A549 (cell line): Measurements from ENCODE around the gene SLC2A1. TPM values are rescaled to one million over a fixed set of nuclear protein-coding genes. Genes with fewer than 3 reads are reported as not detected.

Experiments
- ATAC-seq, 2 experiments: fragments of 200-7000 bp in 1 of 2; fragments of >200 bp in 1 of 2; cut with Nextera tagmentation in 1 of 2; cut with Tn5 transposase in 1 of 2; 3 replicates each; pipeline versions ENCODE4 v1.8.0 to v1.9.1; 2018 to 2020; ENCODE audit warnings: mild to moderate bottlenecking in 1 of 2, moderate library complexity in 1 of 2
- CTCF ChIA-PET: fragments of 300-600 bp; sonication (Branson Sonifier 250); formaldehyde crosslinking; extraction: SDS; loops from one replicate; lab custom pipeline; 2021; ENCODE audit warnings: antibody characterized with exemption, inconsistent platforms; lab: Yijun Ruan, JAX
- POLR2A ChIA-PET: fragments of 350-600 bp; formaldehyde crosslinking; extraction: SDS; loops from one replicate; lab custom pipeline; 2021; ENCODE audit warnings: antibody characterized with exemption, inconsistent platforms; lab: Yijun Ruan, JAX
- DNase-seq, 2 experiments: peaks; one replicate each; pipeline versions ENCODE4 v3.0.0 to v3.0.0-alpha.2; 2011 to 2016; ENCODE audit warnings: low read depth in 1 of 2, low spot score in 1 of 2
- FAIRE-seq: peaks from 2 replicates; lab custom pipeline; 2011; peaks lifted over from hg19 to GRCh38; lab: Jason Lieb, UNC
- H3K27ac ChIP-seq, 2 experiments: fragments of >200 bp; sonication (Bioruptor Twin); formaldehyde crosslinking; 3 replicates each; pipeline ENCODE4 v1.5.1; 2016 to 2017
- H3K4me1 ChIP-seq: fragments of >200 bp; sonication (Bioruptor Twin); formaldehyde crosslinking; 3 replicates; pipeline ENCODE4 v1.6.1; 2016
- H3K4me2 ChIP-seq: fragments of >200 bp; sonication (Bioruptor Twin); formaldehyde crosslinking; 3 replicates; pipeline ENCODE4 v1.6.1; 2016
- H3K4me3 ChIP-seq: fragments of >200 bp; sonication (Bioruptor Twin); formaldehyde crosslinking; 3 replicates; pipeline ENCODE4 v1.5.1; 2016
- H3K9me3 ChIP-seq: fragments of >200 bp; sonication (Bioruptor Twin); formaldehyde crosslinking; 3 replicates; pipeline ENCODE4 v1.6.1; 2016
- CBX8 ChIP-seq: fragments of 200-600 bp; sonication (generic); IDR thresholded peaks from 2 replicates; pipeline ENCODE4 v1.6.1; 2016
- CEBPB ChIP-seq, 2 experiments: fragments of >200 bp in 1 of 2; sonication (Bioruptor Twin) in 1 of 2; formaldehyde crosslinking in 1 of 2; IDR thresholded peaks; 2 replicates each; pipeline ENCODE4 v1.6.1; 2012 to 2016
- CTCF ChIP-seq: fragments of >200 bp; sonication (Bioruptor Twin); formaldehyde crosslinking; IDR thresholded peaks from 3 replicates; pipeline ENCODE4 v1.5.1; 2016
- FOSB ChIP-seq: fragments of 250-450 bp; sonication (Bioruptor Pico); IDR thresholded peaks from 2 replicates; pipeline ENCODE4 v1.5.0; 2020; ENCODE audit warnings: mild to moderate bottlenecking, moderate library complexity
- FOSL2 ChIP-seq, 2 experiments: fragments of 450-650 bp in 1 of 2; fragments of >200 bp in 1 of 2; sonication (Bioruptor Twin) in 1 of 2; formaldehyde crosslinking; IDR thresholded peaks; 2 replicates each; pipeline versions ENCODE4 v1.5.0 to v1.6.1; 2016 to 2020; ENCODE audit warnings: mild to moderate bottlenecking in 1 of 2, moderate library complexity in 1 of 2
- HOXA7 ChIP-seq: fragments of 250-450 bp; sonication (Bioruptor Pico); IDR thresholded peaks from 2 replicates; pipeline ENCODE4 v1.5.0; 2020; ENCODE audit warnings: mild to moderate bottlenecking, moderate library complexity
- JUN ChIP-seq, 2 experiments: fragments of >200 bp; sonication (Bioruptor Twin); formaldehyde crosslinking; IDR thresholded peaks; 2 replicates in 1 of 2; 3 replicates in 1 of 2; pipeline ENCODE4 v1.6.1; 2016 to 2017
- KDM5A ChIP-seq: fragments of 200-600 bp; sonication (generic); IDR thresholded peaks from 2 replicates; pipeline ENCODE4 v1.6.1; 2016; ENCODE audit warnings: antibody characterized with exemption, mild to moderate bottlenecking
- MAFK ChIP-seq: fragments of 450-650 bp; IDR thresholded peaks from 2 replicates; pipeline ENCODE4 v1.6.1; 2014; ENCODE audit not compliant: partially characterized antibody
- MAX ChIP-seq: IDR thresholded peaks from 2 replicates; pipeline ENCODE4 v1.6.1; 2012
- MAZ ChIP-seq: fragments of 150-350 bp; IDR thresholded peaks from 2 replicates; pipeline ENCODE4 v1.6.1; 2014; ENCODE audit warnings: antibody characterized with exemption, low read depth, low read length, borderline replicate concordance
- NPAS2 ChIP-seq: fragments of 250-450 bp; sonication (Bioruptor Pico); IDR thresholded peaks from 2 replicates; pipeline ENCODE4 v1.8.0; 2022; ENCODE audit warnings: mild to moderate bottlenecking, moderate library complexity, borderline replicate concordance
- PHF8 ChIP-seq: fragments of 200-600 bp; sonication (generic); IDR thresholded peaks from 2 replicates; pipeline ENCODE4 v1.6.1; 2016; ENCODE audit warnings: low read depth, mild to moderate bottlenecking, antibody characterized with exemption, moderate library complexity, borderline replicate concordance
- POLR2A ChIP-seq: IDR thresholded peaks from 2 replicates; pipeline ENCODE4 v1.6.1; 2012; ENCODE audit warnings: mild to moderate bottlenecking, low read length
- RAD21 ChIP-seq, 2 experiments: fragments of >200 bp in 1 of 2; sonication (Bioruptor Twin) in 1 of 2; formaldehyde crosslinking in 1 of 2; IDR thresholded peaks in 1 of 2; conservative IDR thresholded peaks in 1 of 2; 2 replicates in 1 of 2; 3 replicates in 1 of 2; pipeline ENCODE4 v1.6.1; 2012 to 2018; ENCODE audit warnings: inconsistent platforms in 1 of 2
- RFX5 ChIP-seq: fragments of 450-650 bp; IDR thresholded peaks from 2 replicates; pipeline ENCODE4 v1.7.1; 2014; ENCODE audit warnings: antibody characterized with exemption, mild to moderate bottlenecking, moderate library complexity
- RNF2 ChIP-seq: fragments of 200-600 bp; sonication (generic); IDR thresholded peaks from 2 replicates; pipeline ENCODE4 v1.6.1; 2016; ENCODE audit warnings: low read depth, mild to moderate bottlenecking, antibody characterized with exemption, moderate library complexity, borderline replicate concordance
- SMC3 ChIP-seq: fragments of >200 bp; sonication (Bioruptor Twin); formaldehyde crosslinking; IDR thresholded peaks from 3 replicates; pipeline ENCODE4 v1.6.1; 2018; ENCODE audit warnings: inconsistent platforms
- ZFP36 ChIP-seq: fragments of 450-650 bp; IDR thresholded peaks from 2 replicates; pipeline ENCODE4 v1.6.1; 2014; ENCODE audit warnings: borderline replicate concordance; ENCODE audit not compliant: partially characterized antibody
- ZNF302 ChIP-seq: fragments of 250-450 bp; sonication (Bioruptor Pico); IDR thresholded peaks from 2 replicates; pipeline ENCODE4 v1.9.0; 2021; ENCODE audit warnings: inconsistent platforms, mild to moderate bottlenecking, moderate library complexity
- WGBS: methylation state at CpG from one replicate; pipeline ENCODE4 v1.1.6; 2017; ENCODE audit errors: missing lambda C conversion rate; 5-methylcytosine and 5-hydroxymethylcytosine counted together
- polyA plus RNA-seq, 4 experiments: library from polyadenylated mRNA; depleted of rRNA in 3 of 4; stranded (reverse); fragments of >200 nt; fragmentation: RNase III in 1 of 4; extraction: RNeasy Plus Mini Kit Qiagen cat#74134 plus additional on column Dnase treatment in 1 of 4; gene quantifications; 2 replicates in 3 of 4; 3 replicates in 1 of 4; pipeline ENCODE4 v1.2.3, GENCODE V29; 2011 to 2017
- TF ChIP-seq, protein P1 (sequence below): fragments of 250-450 bp; sonication (Bioruptor Pico); IDR thresholded peaks from 2 replicates; pipeline ENCODE4 v1.5.0; 2021; ENCODE audit warnings: mild to moderate bottlenecking, moderate library complexity, borderline replicate concordance
- TF ChIP-seq, protein P2 (sequence below): fragments of >200 bp; sonication (Bioruptor Twin); formaldehyde crosslinking; IDR thresholded peaks from 3 replicates; pipeline ENCODE4 v1.6.1; 2016
- TF ChIP-seq, protein P3 (sequence below): IDR thresholded peaks from 2 replicates; pipeline ENCODE4 v1.6.1; 2012; ENCODE audit warnings: low read depth, borderline replicate concordance

SLC2A1 gene
- polyA plus RNA-seq, 2 of the 4 experiments (the other 2 are of a cell fraction), result 106 to 124 TPM

GRCh38 chr1:42913426-42914091 lies 45.1 kb downstream of the SLC2A1 start:
- FAIRE-seq, result no peak
- TF ChIP-seq CEBPB (IDR thresholded peaks at IDR 0.05) (peak in 1 of 2 experiments; percentile 83; a peak in 2 of 4 replicates), HOXA7 (CRISPR knock-in tag) (no peak), RAD21 (conservative IDR thresholded peaks at IDR 0.05 in 1 of 2, IDR thresholded peaks at IDR 0.05 in 1 of 2) (peak; percentile 85 to 91), FOSL2 (IDR thresholded peaks at IDR 0.05) (no peak), FOSL2 (CRISPR knock-in tag; IDR thresholded peaks at IDR 0.05) (no peak), CTCF (peak; percentile 62), SMC3 (peak; percentile 94)
- TF ChIP-seq, protein P1, sequence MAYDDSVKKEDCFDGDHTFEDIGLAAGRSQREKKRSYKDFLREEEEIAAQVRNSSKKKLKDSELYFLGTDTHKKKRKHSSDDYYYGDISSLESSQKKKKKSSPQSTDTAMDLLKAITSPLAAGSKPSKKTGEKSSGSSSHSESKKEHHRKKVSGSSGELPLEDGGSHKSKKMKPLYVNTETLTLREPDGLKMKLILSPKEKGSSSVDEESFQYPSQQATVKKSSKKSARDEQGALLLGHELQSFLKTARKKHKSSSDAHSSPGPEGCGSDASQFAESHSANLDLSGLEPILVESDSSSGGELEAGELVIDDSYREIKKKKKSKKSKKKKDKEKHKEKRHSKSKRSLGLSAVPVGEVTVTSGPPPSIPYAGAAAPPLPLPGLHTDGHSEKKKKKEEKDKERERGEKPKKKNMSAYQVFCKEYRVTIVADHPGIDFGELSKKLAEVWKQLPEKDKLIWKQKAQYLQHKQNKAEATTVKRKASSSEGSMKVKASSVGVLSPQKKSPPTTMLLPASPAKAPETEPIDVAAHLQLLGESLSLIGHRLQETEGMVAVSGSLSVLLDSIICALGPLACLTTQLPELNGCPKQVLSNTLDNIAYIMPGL (CRISPR knock-in tag), result no peak

DNA sequence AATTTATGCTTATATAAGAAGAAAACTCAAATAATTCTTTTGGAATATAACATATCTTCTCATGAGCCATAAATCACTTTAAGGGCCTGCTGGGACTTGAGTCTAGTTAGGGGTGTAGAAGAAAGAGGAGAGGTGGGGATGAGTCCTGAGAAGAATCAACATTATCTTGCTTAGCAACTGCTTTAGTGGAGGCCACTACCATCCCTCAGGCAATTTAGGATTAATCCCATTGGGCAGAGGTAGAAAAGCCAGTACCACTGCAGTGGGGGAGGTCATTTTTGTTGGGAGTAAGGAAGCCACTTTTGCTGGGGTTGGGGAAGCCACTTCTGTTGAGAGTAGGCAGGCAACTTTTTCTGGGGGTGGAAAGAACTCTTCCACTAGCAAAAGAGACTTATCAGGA lies 47.7 kb downstream of the SLC2A1 start:
- no peak for DNase-seq

More at GRCh38 chr1:42913426-42914091, 45.1 kb downstream of the SLC2A1 start:
- POLR2A ChIA-PET, result interaction anchor here (1.7 kb wide), 1 partner anchor 160 kb away, joined by 12 read pairs; no protein-coding TSS in a partner anchor
- Histone ChIP-seq H3K4me3 (no peak overlapping the region), H3K4me2 (no peak overlapping the region), H3K9me3 (peaks cover 7% of the 10 kb centered on the region; the same call in 1 of the 3 replicates), H3K4me1 (no peaks in the 10 kb centered on the region), H3K27ac (no peak overlapping the region)
- ATAC-seq, result peak; percentile 56 to 84; a peak in 5 of 6 replicates
- peak; percentile 48 to 80 for DNase-seq
- WGBS, result 43% methylated on average over 5 of the region's 5 CpGs
- CTCF ChIA-PET, result interaction anchor here (0.5 to 10.9 kb wide), 41 partner anchors 9 to 463 kb away, joined by 3 to 280 read pairs (median 4); no protein-coding TSS in a partner anchor

More for the DNA sequence above, 47.7 kb downstream of the SLC2A1 start:
- H3K4me2 ChIP-seq, result no peak overlapping the region
- TF ChIP-seq CBX8 (no peak), PHF8 (no peak), MAX (no peak), POLR2A (no peak), FOSL2 (IDR thresholded peaks at IDR 0.05) (no peak), FOSL2 (CRISPR knock-in tag; IDR thresholded peaks at IDR 0.05) (no peak), FOSB (CRISPR knock-in tag) (no peak), JUN (IDR thresholded peaks at IDR 0.05) (no peak), RFX5 (no peak), SMC3 (no peak), ZFP36 (no peak), RNF2 (no peak), NPAS2 (CRISPR knock-in tag) (no peak), KDM5A (no peak), ZNF302 (CRISPR knock-in tag) (no peak), MAFK (no peak), MAZ (no peak)
- TF ChIP-seq, protein P2, sequence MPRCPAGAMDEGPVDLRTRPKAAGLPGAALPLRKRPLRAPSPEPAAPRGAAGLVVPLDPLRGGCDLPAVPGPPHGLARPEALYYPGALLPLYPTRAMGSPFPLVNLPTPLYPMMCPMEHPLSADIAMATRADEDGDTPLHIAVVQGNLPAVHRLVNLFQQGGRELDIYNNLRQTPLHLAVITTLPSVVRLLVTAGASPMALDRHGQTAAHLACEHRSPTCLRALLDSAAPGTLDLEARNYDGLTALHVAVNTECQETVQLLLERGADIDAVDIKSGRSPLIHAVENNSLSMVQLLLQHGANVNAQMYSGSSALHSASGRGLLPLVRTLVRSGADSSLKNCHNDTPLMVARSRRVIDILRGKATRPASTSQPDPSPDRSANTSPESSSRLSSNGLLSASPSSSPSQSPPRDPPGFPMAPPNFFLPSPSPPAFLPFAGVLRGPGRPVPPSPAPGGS, result no peak
- TF ChIP-seq, protein P1 (CRISPR knock-in tag), result no peak
- TF ChIP-seq, protein P3, sequence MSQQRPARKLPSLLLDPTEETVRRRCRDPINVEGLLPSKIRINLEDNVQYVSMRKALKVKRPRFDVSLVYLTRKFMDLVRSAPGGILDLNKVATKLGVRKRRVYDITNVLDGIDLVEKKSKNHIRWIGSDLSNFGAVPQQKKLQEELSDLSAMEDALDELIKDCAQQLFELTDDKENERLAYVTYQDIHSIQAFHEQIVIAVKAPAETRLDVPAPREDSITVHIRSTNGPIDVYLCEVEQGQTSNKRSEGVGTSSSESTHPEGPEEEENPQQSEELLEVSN, result no peak
- TF ChIP-seq, all 56 proteins: peak for 0
- ChIA-PET CTCF (interaction anchor here (10.9 kb wide), 1 partner anchor 163 kb away, joined by 280 read pairs; no protein-coding TSS in a partner anchor), POLR2A (no interaction called here)
- H3K4me3 ChIP-seq, result no peak overlapping the region
- ATAC-seq (no peak), FAIRE-seq (no peak)
- H3K27ac ChIP-seq, result no peak overlapping the region
- no peaks in the 10 kb centered on the region for H3K4me1 ChIP-seq
- H3K9me3 ChIP-seq, result peaks cover 7% of the 10 kb centered on the region; the same call in 1 of the 3 replicates
